ENCODE data around the gene DCLRE1C.

GRCh38 chr10:14916600-14916999 is 37.3 kb downstream of the DCLRE1C start:
- TF ChIP-seq POLR2AphosphoS5 (IDR thresholded peaks at IDR 0.05; ENCODE audit: borderline replicate concordance, low read depth, low read length) (no peak), EZH2 (IDR thresholded peaks at IDR 0.05) (no peak), FOXP2 (optimal IDR thresholded peaks at IDR 0.05; ENCODE audit: control extremely low read depth, extremely low read length, insufficient read depth) (no peak)

Measured in SK-N-MC (cell line).